Liver (tissue), 3 donors: ENCODE measurements around the gene OGFOD1.

Experiments
- ATF3 ChIP-seq: IDR thresholded peaks from 2 replicates; pipeline ENCODE4 v1.6.1; 2016; ENCODE audit warnings: antibody characterized with exemption
- CTCF ChIP-seq: fragments of 150-350 bp; IDR thresholded peaks from 2 replicates; pipeline ENCODE4 v1.5.1; 2017; ENCODE audit warnings: improper control_type of control experiment, low read depth, low read length; ENCODE audit not compliant: missing input control
- EGR1 ChIP-seq, 2 donors: IDR thresholded peaks; 2 replicates each; pipeline ENCODE4 v1.6.1; 2016 to 2018; ENCODE audit warnings: antibody characterized with exemption in 2 of 2, low read depth in 2 of 2
- JUND ChIP-seq, 2 donors: IDR thresholded peaks; 2 replicates each; pipeline ENCODE4 v1.6.1; 2016; ENCODE audit warnings: antibody characterized with exemption in 2 of 2
- RAD21 ChIP-seq, 2 donors: IDR thresholded peaks; 2 replicates each; pipeline ENCODE4 v1.6.1; 2016; ENCODE audit warnings: antibody characterized with exemption in 2 of 2, mild to moderate bottlenecking in 2 of 2
- REST ChIP-seq: IDR thresholded peaks from 2 replicates; pipeline ENCODE4 v1.6.1; 2016; ENCODE audit warnings: antibody characterized with exemption, mild to moderate bottlenecking
- RXRA ChIP-seq, 2 donors: IDR thresholded peaks; 2 replicates each; pipeline ENCODE4 v1.6.1; 2017 to 2018; ENCODE audit warnings: antibody characterized with exemption in 2 of 2, mild to moderate bottlenecking in 1 of 2
- TAF1 ChIP-seq: conservative IDR thresholded peaks from 2 replicates; pipeline ENCODE4 v1.6.1; 2016; ENCODE audit warnings: antibody characterized with exemption, mild to moderate bottlenecking
- YY1 ChIP-seq: IDR thresholded peaks from 2 replicates; pipeline ENCODE4 v1.6.1; 2016; ENCODE audit warnings: antibody characterized with exemption, mild to moderate bottlenecking
- TF ChIP-seq, protein P1 (sequence below): IDR thresholded peaks from 2 replicates; pipeline ENCODE4 v1.6.1; 2016; ENCODE audit warnings: antibody characterized with exemption
- donor health status: healthy.
- donor health status: healthy.

GRCh38 chr16:56479469-56479868, 28.1 kb downstream of the OGFOD1 start:
- TF ChIP-seq CTCF (no peak), REST (no peak), RAD21 (IDR thresholded peaks at IDR 0.05) (no peak), ATF3 (no peak), YY1 (no peak), EGR1 (IDR thresholded peaks at IDR 0.05; ENCODE audit: low read depth in 2 of 2) (no peak), RXRA (IDR thresholded peaks at IDR 0.05) (no peak), JUND (IDR thresholded peaks at IDR 0.05) (no peak), TAF1 (no peak)
- TF ChIP-seq, protein P1, sequence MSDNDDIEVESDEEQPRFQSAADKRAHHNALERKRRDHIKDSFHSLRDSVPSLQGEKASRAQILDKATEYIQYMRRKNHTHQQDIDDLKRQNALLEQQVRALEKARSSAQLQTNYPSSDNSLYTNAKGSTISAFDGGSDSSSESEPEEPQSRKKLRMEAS: no peak
